UCSD-AML1 (cell line): ENCODE measurements around the gene PGC.

ENCODE experiments used
- DNase-seq: peaks from one replicate; lab custom pipeline; 2025; ENCODE audit not compliant: unreplicated experiment; lab: John Stamatoyannopoulos, UW

The PGC gene

GRCh38 chr6:41748542-41748941, 1.3 kb upstream of the PGC start:
- no peak for DNase-seq

GRCh38 chr6:41748102-41748477, 893 bp upstream of the PGC start:
- no peak for DNase-seq

DNA sequence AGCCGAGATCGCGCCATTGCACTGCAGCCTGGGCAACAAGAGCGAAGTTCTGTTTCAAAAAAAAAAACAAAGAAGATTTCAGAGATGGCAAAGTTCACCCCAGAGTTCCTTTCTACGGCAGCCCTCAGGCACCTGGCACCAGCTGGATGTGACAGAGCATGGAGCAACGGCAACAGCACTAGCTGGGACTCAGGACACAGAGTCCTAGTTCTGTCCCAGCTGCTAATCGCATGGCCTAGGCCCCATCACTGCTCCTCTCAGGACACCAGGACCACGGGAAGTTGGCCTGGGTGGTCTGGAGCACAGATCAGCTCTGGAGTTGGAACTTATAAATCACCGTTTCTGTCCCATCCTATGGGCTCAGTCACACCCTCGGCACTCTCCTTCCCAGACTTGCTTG, 1.1 kb downstream of the PGC start:
- DNase-seq: no peak

- no peak for DNase-seq
Observed at GRCh38 chr6:41744236-41744787, 2.9 kb downstream of the PGC start.

DNA sequence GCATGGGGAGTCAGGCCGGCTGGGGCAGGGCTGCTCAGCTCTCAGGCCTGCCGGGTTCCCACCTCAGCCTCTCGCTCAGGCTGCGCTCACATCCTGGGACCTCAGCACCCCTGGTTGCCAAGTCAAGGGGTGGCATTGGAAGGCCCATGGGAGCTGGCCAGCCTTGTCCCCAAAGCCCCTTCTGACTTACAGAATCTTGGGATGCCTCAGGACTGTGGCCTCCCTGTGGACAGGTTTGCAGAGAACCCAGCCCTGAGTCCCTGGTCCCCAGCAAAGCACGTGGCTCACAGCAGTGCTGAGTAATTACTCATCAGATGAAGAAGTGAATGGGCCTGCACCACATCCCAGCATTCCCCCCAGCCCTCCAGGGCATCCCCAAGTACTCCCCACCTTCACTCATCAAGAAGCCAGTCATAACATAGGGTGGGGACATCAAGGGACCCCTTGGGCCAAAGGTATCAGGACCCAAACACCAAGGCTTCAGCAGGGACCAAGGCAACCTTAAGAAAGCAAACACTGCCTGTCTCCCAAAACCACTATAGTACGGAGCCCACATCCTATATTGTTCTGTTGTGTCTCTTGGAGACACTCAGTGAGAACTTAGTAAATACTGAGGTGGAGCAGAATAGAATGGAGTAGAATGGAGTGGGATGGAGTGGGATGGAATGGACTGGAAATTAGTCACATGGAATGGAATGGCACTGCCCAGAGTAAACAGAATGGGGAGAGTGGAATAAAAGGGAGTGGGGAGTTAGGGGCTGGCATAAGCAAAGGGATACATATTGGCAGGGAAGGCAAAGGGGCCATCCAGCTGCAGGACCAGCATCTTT, 3.6 kb downstream of the PGC start:
- DNase-seq: no peak

GRCh38 chr6:41741625-41742490, 5.3 kb downstream of the PGC start:
- no peak for DNase-seq

GRCh38 chr6:41740366-41741162, 6.6 kb downstream of the PGC start:
- no peak for DNase-seq

GRCh38 chr6:41739041-41739440, 8.2 kb downstream of the PGC start:
- no peak for DNase-seq

- no peak for DNase-seq
Observed at GRCh38 chr6:41737591-41738130, 9.5 kb downstream of the PGC start.

- no peak for DNase-seq
Observed at GRCh38 chr6:41736800-41737555, 10.2 kb downstream of the PGC start.

- no peak for DNase-seq
Observed at GRCh38 chr6:41736186-41736733, 10.9 kb downstream of the PGC start.

GRCh38 chr6:41735427-41736185, 11.6 kb downstream of the PGC start, which contains the start of gene TFEB:
Gene TFEB (minus strand): TSS chr6:41735608. CDS start chr6:41691213, 44,395 bp downstream.
- DNase-seq: peak; percentile 92

DNA sequence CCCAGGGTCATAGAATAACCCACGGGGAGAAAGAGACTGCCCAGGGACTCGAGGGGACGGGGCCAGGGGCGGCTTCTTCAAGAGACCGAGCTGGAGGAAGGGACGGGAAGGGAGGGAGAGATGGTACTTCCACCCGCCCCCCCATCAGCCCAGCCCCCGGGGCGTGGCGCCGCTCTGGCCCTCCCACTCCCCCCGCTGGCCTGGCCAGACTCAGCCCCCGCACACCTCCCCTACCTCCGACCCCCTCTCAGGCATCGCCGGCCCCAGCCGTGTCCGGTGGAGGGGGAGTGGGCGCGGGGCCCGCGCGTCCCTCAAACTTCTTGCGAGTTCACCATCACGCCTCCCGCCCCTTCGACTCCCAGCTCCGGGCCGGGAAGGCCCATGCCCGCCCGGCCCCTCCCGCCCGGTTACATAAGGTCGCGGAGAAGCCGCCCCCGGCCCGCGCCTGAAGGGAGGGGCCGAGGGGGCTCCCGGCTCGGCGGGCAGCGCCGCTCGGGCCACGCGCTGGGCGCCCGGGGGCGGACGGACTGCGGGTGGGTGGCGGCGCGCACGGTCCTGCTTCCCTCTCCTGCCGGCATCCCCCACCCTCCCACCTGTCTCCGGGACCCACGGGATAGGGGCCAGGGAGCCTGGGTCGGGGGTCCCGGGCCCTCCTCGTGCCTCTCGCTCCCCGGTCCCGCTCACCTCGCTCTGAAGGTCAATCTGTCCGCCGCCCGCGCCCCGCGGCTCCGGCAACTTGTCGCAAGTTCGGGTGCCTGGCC, 12.4 kb downstream of the PGC start:
- peak; percentile 75 for DNase-seq

DNA sequence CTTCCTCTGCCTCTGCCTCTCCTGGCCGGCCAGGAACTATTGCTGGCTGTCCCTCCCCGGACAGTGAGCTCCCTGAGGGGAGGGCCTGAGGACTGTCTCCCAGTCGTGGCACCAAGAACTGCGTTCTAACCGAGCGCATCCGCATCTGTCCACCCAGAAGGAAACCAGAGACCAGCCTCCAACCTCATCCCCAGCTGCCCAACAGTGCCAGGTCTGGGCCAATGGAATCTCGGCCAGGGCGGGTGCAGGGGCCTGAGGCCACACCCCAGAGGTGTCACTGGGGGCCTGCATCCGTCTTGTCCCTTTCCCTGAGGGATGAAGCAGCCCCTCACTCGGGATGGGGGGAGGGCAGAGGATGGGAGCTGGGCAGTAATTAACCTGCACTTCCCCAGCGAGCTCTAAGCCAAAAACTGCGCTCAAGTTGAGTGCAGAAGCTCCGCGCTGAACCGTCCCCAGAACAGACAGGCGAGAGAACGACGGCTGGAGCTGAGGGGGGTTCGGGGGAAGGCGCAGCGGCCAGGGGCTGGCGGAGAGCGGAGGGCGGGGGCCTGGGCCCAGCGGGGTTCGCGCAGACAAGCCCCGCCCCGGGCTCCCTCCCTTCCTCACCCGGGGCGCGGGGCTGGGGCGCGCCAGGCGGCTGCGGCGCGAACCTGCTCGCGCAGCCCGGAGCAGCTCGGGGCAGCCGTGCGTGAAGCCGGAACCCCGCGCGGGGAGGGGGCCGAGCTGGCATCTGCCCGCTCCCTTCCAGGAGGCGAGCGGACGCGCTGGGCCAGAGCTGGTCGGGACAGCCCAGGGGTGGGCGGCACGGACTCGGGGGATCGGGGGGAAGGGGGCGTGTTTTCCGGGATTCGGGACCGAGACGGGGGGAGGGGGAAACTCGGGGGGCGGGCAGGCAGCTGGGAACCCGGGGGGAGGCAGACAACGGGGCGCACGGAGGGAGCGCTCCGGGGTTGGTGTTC, 13.2 kb downstream of the PGC start:
- DNase-seq: peak; percentile 73

GRCh38 chr6:41733360-41733706, 13.9 kb downstream of the PGC start:
- DNase-seq: no peak

GRCh38 chr6:41732591-41733359, 14.4 kb downstream of the PGC start:
- DNase-seq: no peak
